GM21737 (cell line): ENCODE measurements around the gene MED28.

Experiments
- ATAC-seq: cut with Tn5 transposase; IDR thresholded peaks from one replicate; pipeline ENCODE4 v1.9.1; 2021; ENCODE audit warnings: mild to moderate bottlenecking, moderate library complexity; ENCODE audit not compliant: unreplicated experiment

Gene MED28

DNA sequence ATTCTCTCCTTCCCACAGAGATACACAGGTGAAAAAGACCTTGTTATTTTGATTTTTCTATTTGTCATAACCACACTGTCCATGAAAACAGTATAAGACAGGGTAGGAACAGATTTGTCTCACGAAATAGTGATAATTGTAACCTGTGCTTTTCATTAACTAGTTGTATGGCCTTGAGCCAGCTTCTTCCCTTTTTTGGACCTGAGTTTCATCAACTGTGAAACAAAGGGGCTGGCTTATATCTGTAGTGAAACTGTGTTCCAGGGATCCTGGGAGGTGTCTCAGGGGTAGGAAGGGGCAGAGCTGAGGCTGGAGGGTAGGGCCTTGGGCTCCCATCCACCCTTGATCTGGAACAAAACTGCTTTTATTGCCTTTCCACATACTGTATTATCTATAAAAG is 50.9 kb downstream of the MED28 start:
- peak; percentile 38 for ATAC-seq

DNA sequence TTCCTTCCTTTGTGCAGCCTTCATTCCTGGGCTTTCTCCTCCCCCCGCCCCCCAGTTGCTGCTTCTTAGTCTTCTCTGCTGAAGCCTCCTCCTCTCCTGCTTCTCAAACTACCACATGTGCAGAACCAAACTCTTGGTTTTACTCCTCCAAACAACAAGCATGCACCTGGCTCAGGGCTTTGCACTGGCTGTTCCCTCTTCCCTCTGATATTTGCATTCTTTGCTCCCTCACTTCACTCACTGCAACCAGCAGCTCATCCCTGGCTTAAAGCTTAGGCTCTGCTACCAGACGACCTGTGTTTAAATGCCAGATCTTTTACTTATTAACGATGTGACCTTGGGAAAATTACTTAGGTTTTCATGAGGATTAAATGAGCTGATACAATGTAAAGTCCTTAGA is 51.4 kb downstream of the MED28 start:
- ATAC-seq = no peak

DNA sequence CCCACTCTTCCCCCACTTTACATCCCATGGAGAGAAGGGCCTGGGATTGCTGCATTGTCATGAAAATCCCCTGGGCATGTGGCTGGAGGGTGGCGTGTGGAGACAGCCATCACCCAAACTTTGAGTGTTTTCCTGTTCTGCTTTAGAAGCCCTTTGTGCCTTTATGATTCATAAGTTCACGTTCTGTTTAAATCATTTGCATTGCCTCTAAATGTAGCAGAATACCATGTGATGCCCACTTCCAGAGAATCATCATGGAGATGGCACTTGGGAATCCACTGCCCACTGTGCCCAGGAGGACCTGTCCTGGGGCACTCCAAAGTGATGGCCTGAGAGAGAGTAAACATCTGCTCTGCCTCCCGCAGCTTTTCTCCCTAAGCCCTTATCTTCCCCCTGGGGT is 52.8 kb downstream of the MED28 start:
- ATAC-seq = no peak

DNA sequence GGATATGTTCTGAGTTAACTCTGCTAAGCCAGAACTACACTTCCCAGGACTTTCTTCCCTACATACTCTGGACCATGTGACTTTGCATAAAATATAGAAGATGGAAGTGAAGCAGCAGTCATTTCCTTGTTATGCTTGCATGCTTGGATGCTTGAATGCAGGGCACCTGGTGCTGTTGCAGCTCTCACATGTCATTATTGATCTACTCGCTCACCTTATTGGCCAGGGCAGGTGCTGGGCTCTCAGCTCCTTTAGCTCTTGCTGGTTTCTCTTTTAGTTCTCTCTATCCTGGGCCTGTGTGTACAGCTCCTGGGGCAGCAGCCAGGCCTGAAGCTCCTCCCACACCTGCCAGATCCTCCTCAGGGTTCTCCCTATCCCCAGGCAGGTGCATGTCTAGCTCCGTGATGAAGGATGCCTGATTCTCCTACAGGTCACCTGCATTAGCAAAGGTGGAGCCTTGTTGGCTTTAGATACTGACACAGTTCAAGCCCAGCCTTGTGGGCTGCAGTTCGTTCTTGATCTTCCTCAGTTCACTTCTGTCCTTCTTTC is 53.3 kb downstream of the MED28 start:
- no peak for ATAC-seq

DNA sequence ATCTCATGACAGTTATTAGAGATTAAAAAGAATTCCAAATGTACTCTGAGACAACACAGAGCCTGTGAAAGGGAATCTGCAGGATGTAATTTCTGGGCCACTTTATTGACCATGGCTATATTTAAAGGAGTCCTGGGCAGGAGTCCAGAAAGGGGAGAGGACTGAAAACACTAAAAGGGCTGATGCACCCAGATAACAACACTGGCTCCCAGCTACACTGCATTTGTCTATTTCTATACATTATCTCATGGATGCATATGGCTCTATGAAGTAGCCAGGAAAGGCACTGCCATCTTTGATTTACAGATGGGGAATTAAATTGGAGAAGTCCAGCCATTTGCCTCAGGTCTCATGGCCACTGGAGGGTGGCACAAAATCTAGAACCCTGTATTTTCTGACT is 56.0 kb downstream of the MED28 start:
- ATAC-seq = no peak

DNA sequence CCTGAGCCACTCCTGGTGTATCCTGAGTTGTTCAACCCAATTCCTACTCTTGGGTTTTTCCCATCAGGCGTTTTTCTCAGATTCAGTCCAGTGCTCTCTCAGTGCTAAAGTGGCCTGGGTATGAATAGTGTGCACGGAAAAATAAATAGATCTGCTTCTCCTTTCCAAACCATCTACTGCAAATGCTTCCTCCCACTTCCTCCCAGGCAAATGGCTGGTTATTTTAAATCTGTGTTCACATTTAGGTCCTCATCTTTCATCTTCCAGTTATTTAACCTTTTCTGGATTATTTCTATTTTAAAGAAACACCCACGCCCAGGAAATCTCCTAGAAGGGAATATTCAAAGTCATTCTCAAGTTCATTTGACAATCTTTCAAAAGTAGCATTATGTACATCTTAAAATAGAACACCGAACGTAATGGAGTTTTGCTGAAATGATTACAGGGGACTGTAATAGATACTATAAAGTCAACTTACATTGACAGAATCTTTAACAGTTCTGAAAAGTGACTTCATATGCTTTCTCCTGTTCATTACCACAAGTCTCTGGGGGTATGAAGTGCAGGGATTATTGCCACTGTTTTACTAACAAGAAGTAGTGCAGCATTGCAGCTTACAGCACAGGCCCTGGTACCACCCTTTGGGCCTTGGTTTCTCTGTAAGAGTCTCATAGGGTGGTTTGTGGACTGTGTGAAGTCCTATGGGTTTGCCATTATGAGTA is 66.3 kb downstream of the MED28 start:
- ATAC-seq = no peak

- no peak for ATAC-seq
Observed at GRCh38 chr4:17681281-17682221, 67.1 kb downstream of the MED28 start.

DNA sequence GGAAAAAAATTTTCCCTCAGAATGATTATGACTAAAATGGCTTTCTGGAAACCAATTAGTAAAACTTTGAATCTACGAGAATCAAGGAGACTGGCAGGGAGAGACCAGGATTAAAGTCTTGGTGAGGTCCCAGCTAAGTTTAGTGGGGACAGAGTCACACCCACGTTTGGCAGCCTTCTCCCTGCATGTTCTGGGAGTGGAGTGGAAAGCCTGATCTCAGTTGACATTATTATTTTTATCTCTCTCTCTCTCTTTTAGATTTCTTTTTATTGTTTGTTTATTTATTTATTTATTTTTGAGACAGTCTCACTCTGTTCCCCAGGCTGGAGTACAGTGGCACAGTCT is 67.8 kb downstream of the MED28 start:
- no peak for ATAC-seq
